HUES6 (cell line): ENCODE results near the gene TRABD2B.

Experiments
- H3K27ac ChIP-seq: 2 replicates; pipeline ENCODE4 v1.7.0; 2013; ENCODE audit warnings: low read depth, mild to moderate bottlenecking, low read length, inconsistent platforms
- H3K27me3 ChIP-seq: 2 replicates; pipeline ENCODE4 v1.6.1; 2013; ENCODE audit warnings: low read length; ENCODE audit not compliant: control insufficient read depth, insufficient read depth
- H3K36me3 ChIP-seq: 2 replicates; pipeline ENCODE4 v1.6.1; 2013; ENCODE audit warnings: low read length; ENCODE audit not compliant: control insufficient read depth, insufficient read depth
- H3K4me1 ChIP-seq: 2 replicates; pipeline ENCODE4 v1.6.1; 2013; ENCODE audit warnings: low read length; ENCODE audit not compliant: control insufficient read depth, insufficient read depth
- H3K4me3 ChIP-seq: 2 replicates; pipeline ENCODE4 v1.5.1; 2013; ENCODE audit warnings: low read depth, low read length
- H3K9ac ChIP-seq: one replicate; pipeline ENCODE4 v1.6.1; 2013; ENCODE audit warnings: mild to moderate bottlenecking, low read length
- H3K9me3 ChIP-seq: 2 replicates; pipeline ENCODE4 v1.6.1; 2013; ENCODE audit warnings: low read depth, low read length; ENCODE audit not compliant: control insufficient read depth, insufficient read depth

The TRABD2B gene

DNA sequence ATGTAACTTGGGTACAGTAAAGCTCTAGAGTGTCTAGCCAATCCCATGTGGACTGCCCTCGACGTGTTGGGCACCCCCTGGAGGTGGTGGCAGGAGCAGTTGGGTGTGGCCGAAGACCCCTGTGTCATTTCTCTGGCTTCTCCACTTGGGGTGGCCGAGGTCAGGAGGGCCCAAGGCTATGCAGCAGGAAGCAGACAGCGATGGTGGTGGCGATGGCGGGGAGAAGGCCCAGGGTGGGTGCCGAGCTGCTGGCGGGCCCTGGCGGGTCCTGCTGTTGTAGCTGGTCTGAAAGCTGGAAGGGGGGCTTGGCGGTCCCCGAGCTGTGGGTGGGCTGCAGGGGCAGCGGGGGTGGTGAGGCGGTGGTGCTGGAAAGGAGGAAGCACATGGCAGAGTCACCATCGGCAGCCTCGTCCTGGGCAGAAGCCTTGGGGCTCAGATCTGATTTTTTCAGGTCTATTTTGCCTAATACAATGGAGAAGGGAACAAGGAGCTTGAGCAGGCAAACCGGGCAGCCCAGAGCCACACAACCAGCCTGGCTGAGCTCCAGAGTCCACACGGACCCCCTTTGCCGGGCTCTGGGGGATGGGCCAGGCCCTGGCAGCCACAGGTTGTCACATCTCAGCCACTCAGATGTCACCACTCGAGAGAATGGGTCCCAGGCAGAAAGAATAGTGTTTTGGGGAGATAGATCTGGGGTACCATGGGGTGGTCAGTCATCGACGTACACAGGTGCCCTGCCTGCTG, 231.3 kb downstream of the TRABD2B start:
- H3K27ac ChIP-seq: no peak overlapping the region
- no peaks in the 10 kb centered on the region for H3K9me3 ChIP-seq
- no peak overlapping the region for H3K9ac ChIP-seq
- H3K4me1 ChIP-seq: no peaks in the 10 kb centered on the region
- H3K4me3 ChIP-seq: no peak overlapping the region
- H3K36me3 ChIP-seq: no peaks in the 10 kb centered on the region
- H3K27me3 ChIP-seq: no peaks in the 10 kb centered on the region

DNA sequence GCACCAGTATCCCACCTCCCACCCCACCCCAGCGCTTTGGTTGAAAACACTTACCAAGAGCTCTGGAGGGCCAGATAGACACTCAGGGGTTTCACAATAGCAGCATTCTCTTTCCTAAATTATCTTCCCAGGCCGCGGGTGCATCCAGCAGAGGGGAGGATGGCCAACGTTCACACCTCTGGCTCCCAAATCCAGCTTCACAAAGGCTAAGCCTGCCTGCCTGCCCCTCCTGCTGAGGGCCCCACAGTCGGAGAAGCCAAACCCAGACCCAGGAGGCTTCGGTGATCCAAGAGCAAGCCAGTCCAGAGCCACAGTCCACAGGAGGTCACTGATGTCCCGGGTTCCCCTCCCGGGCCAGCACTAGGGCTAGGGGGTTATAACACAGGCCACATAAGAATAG, 231.9 kb downstream of the TRABD2B start:
- Histone ChIP-seq H3K4me3 (no peak overlapping the region), H3K27ac (no peak overlapping the region), H3K27me3 (no peaks in the 10 kb centered on the region), H3K9ac (no peak overlapping the region), H3K36me3 (no peaks in the 10 kb centered on the region), H3K4me1 (no peaks in the 10 kb centered on the region), H3K9me3 (no peaks in the 10 kb centered on the region)

DNA sequence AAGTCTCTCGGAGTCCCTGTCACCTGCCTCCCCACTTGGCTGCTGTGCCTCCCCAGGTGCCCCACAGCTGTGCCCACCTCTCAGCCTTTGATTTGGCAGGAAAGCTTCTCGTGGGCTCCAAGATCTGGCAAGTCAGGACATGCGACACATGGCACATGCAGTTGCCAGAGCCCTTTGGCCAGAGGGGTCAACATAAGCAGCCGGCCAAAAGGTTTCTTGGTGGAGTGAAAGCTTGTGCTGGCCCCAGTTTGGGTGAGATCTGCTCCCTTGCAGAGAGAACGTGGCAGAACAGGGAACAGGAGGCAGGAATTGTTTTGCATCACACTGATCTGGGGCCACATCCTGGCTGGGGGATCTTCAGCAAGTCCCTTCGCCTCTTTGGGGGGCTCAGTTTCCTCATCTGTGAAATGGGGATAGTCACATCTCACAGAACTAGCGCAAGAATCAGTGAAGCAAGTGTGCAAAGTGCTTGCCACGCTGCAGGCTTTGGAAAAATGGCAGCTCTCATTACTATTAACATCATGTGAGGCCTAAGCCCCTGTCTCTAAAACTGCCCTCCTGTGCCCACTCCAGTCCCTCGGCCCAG, 232.6 kb downstream of the TRABD2B start:
- Histone ChIP-seq H3K9ac (no peak overlapping the region), H3K9me3 (no peaks in the 10 kb centered on the region), H3K4me1 (no peaks in the 10 kb centered on the region), H3K36me3 (no peaks in the 10 kb centered on the region), H3K27ac (no peak overlapping the region), H3K27me3 (no peaks in the 10 kb centered on the region), H3K4me3 (no peak overlapping the region)

DNA sequence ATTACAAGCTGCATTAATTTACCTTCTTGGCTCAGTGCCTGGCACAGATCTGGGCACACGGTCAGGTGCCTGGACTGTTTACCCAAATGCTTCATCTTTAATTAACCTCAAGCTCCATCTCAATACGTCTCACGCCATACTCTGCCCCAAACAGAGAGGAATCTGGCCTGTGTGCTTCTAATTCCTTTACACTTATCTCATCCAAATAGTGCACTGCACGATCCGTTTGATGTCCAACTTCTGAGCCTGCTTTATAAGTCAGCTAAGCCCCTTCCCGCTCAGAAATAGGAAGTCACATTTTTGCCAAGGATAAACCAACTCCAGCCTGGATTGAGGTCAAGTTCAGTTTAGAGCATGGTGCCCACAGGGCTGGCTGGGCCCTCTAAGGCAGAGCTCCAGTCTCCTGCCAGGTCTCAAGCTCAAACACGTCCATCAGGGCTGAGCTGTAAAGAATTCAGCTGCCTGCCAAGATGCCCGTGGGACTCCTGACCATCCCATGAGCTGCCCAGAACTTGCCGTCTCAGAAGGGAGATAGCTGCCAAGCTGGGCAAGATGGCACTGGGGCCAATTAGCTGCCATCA, 233.5 kb downstream of the TRABD2B start:
- Histone ChIP-seq H3K4me1 (no peaks in the 10 kb centered on the region), H3K36me3 (no peaks in the 10 kb centered on the region), H3K27ac (no peak overlapping the region)

DNA sequence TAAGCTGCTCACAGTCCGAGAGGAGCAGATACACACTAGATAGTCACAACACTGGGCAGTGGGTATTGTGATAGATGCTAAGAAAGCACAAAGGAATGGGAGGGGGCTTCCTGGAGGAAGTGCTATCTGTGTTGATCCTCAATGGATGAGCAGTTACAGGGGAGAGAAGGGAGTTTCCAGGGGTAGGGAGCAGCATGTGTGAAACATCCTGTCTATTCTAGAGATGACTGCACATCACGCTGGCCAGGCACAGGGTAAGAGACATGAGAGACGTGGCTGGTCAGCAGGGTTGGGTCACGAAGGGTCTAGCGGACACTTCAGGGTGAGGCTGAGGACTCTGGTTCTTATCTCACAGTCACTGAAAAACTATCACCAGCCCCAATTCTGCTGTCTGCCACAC, 235.2 kb downstream of the TRABD2B start:
- no peak overlapping the region for H3K9ac ChIP-seq
- H3K27ac ChIP-seq: no peak overlapping the region
- H3K4me1 ChIP-seq: no peaks in the 10 kb centered on the region; the same call in 1 of the 2 replicates
- H3K9me3 ChIP-seq: no peaks in the 10 kb centered on the region
- no peaks in the 10 kb centered on the region for H3K36me3 ChIP-seq
- 0 out of 2 replicates have a peak, but pooled peaks cover 6% of the 10 kb centered on the region for H3K27me3 ChIP-seq
- no peak overlapping the region for H3K4me3 ChIP-seq

More for the DNA sequence above, 233.5 kb downstream of the TRABD2B start:
- H3K9me3 ChIP-seq: no peaks in the 10 kb centered on the region
- H3K4me3 ChIP-seq: no peak overlapping the region
- H3K9ac ChIP-seq: no peak overlapping the region
- H3K27me3 ChIP-seq: no peaks in the 10 kb centered on the region

DNA sequence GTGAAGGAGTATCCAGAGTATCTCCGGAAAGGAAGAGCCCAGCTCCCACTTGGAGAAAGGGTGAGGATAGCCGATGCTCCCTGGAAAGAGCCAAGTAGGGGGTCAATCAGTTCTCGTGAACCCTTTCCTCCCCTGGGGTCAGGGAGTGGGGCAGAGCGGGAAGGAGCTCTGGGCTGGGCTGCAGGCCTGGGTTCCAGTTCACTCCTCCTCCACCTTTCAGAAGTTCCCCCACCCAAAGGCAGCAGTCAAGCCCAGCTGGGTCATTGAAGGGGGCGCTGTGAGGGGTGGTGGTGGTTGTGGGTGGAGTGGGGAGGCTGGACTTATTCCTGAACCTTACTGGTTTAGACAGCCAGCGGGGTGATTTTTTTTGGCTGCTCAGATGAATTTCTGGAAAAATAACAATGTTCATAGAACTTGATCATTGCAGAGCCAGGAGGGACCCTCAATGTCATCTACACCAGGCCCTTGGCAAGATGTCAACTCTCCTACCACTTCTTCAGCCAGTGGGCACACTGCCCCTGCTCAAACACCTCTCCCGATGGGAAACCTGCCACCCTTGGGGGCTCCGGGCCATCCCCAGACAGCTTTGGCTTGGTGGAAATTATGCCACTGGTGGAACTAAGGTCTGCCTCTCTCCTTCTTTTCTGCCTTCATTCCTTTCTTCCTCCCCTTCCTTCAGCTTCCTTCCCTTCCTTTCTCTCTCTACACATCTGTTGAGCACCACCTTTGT, 235.8 kb downstream of the TRABD2B start:
- Histone ChIP-seq H3K9ac (no peak overlapping the region), H3K27me3 (0 out of 2 replicates have a peak, but pooled peaks cover 6% of the 10 kb centered on the region), H3K9me3 (no peaks in the 10 kb centered on the region), H3K4me1 (peaks cover 2% of the 10 kb centered on the region; the same call in 1 of the 2 replicates), H3K4me3 (no peak overlapping the region), H3K36me3 (no peaks in the 10 kb centered on the region), H3K27ac (no peak overlapping the region)

DNA sequence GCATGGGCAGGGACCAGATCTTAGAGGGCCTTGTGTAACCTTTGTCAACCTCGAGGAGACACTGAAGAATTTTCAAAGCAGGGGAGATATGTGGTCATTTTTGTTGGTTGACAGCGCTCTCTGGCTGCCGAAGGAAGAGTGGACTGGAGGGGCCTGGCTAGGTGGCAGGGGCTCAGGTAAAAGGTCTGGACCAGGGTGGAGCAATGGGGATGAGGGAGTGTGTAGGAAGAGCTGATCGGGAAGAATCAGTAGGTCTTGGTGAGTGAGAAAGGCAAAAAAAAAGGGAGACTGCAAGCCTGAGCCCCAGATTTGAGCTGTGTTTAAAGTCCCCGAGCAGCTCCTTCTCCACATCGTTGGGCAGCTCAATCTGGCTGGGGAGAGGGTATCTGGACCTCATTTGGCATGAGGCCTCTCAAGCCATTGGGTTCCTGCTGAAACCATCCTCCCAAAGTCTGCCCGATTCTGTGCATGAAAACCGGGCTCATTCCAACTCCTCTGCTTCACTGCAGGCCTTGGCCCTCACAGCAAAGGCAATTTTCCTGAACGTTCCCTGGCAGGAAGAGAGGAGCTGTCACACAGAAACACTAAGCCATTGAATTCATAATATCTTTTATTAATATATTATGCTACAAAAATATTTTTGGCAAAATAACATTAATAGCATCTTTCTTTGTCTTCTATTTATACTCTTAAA, 237.1 kb downstream of the TRABD2B start:
- H3K9ac ChIP-seq: no peak overlapping the region
- H3K4me3 ChIP-seq: no peak overlapping the region
- H3K27ac ChIP-seq: no peak overlapping the region
- H3K27me3 ChIP-seq: 0 out of 2 replicates have a peak, but pooled peaks cover 6% of the 10 kb centered on the region
- H3K36me3 ChIP-seq: no peaks in the 10 kb centered on the region
- peaks cover 2% of the 10 kb centered on the region; the same call in 1 of the 2 replicates for H3K4me1 ChIP-seq
- H3K9me3 ChIP-seq: no peaks in the 10 kb centered on the region

DNA sequence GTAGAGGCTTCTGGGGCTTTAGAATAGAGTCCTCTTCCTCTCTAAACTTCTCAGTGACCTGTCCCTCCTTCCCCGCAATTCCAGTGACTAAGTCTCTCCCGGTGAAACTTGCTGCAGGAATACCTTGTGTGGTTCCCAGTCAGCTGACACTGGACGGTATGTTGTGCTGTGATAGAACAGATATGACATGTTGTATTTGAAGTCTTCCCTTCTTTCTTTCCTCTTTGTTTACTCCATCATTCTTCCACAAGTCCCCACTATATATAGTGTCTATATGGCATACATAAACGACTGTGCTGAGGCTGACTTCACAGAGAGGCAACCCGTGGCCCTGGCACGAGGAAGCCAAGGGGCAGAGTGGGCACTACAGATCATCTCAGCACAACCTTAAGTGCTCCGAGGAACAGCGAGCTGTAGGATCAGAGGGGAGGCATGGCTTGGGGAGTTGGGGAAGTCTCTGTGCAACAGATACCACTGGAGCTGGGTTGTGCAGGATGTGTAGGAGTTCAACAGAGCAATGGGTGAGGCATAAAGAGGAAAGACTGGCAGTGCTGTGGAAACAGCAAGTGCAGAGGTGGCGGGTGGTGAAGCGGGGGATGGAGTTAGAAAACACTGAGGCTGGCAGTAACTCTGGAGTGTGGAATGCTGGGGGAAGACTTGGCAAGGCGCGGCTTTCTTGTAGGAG, 237.8 kb downstream of the TRABD2B start:
- Histone ChIP-seq H3K9ac (no peak overlapping the region), H3K27me3 (0 out of 2 replicates have a peak, but pooled peaks cover 6% of the 10 kb centered on the region), H3K4me3 (no peak overlapping the region), H3K36me3 (no peaks in the 10 kb centered on the region), H3K9me3 (no peaks in the 10 kb centered on the region), H3K4me1 (peaks cover 2% of the 10 kb centered on the region; the same call in 1 of the 2 replicates), H3K27ac (no peak overlapping the region)

DNA sequence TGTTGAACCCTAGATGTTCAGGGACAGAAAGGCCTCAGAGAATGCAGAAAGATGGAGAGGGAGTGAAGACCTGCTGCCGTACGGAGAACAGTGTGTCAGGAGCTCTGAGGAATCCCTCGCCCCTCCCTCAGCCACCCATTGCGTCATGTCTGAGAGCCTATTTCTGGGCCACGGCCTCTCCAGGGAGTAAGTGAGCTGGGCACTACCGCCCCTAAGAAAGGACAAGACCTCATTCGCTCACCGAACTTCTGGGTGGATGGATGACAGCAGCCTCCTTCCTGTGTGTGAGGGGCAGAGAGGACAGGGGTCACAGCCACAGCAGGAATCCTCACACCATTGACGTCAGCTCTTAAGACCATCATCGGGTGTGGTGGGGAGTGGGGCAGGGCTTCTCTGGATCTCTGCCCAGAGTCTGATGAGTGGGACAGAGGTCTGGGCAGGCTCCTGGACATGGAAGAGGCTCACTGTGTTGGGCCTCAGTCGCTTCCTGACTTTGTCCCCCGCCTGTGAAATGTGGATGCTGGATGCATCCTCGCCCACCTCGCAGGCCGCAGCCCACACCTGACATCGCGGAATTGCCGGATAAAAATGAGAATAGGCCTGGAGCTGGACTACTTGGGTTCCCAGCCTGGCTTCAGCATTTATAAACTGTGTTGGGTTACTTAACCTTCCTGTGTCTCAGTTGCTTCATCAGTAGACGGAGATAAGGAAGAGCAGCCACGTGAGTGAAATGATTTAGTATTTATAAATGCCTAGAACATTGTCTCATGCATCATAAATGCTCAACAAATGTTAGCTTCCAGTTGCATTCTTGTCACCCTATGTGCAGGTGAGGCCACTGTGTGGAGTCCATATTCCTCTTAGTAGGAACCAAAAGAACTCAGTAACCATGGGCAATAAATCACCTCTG, 238.6 kb downstream of the TRABD2B start:
- Histone ChIP-seq H3K27ac (no peak overlapping the region), H3K4me1 (peaks cover 2% of the 10 kb centered on the region; the same call in 1 of the 2 replicates), H3K27me3 (0 out of 2 replicates have a peak, but pooled peaks cover 6% of the 10 kb centered on the region), H3K36me3 (no peaks in the 10 kb centered on the region), H3K9me3 (no peaks in the 10 kb centered on the region), H3K9ac (no peak overlapping the region), H3K4me3 (no peak overlapping the region)
